Measurements from ENCODE around the gene MCAT. TPM values are rescaled to one million over a fixed set of nuclear protein-coding genes. Genes with fewer than 3 reads are reported as not detected.
A peak's percentile ranks its signal among the peaks of the same experiment; 100 is the strongest.

Gene MCAT
- total RNA-seq, 2 experiments from 2014 or later, result 14.3 to 15.3 TPM

DNA sequence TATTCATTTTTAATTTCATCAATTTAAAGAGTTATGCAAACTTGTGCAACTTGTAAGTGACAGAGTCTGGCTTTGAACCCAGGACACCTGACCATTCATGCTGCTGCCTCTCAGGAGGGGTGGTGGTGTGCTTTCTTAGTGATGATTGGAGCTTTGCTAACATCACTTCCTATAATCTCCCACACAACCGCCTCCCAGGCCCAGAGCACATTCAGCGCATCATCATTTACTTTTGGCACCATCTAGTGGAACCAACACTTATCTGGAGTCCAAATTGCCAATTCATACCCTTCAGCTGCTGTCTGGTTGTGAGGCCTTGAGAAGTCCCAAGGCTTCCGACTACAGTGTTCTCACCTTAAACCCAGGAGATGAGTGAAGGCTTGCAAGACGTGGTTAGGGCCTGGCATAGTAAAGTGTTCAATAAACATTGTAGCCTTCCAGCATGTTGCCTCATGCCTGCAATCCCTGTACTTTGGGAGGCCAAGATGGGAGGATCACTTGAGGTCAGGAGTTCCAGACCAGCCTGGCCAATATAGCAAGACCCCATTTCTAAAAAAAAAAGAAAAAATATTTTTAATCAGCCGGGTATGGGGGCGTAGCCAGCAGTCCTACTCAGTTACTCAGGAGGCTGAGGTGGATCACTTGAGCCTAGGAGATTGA lies 52.9 kb downstream of the MCAT start:
- H3K36me3 Mint-ChIP-seq, result no peaks in the 10 kb centered on the region
- H3K4me1 Mint-ChIP-seq (ENCODE audit: low read depth), result peaks cover 20% of the 10 kb centered on the region
- no peaks in the 10 kb centered on the region for H3K27me3 Mint-ChIP-seq
- intact Hi-C loops (cut with micrococcal nuclease), result no loop called here
- H3K9me3 Mint-ChIP-seq, result no peaks in the 10 kb centered on the region
- peak; percentile 75 for DNase-seq
- H3K4me3 Mint-ChIP-seq, result peak overlapping the region; percentile 50
- ChIA-PET POLR2A (interaction anchor here (0.5 to 1.7 kb wide), 3 partner anchors 9 to 475 kb away, joined by 3 to 5 read pairs (median 3); no protein-coding TSS in a partner anchor), CTCF (interaction anchor here (0.5 to 1.5 kb wide), 15 partner anchors 9 to 469 kb away, joined by 3 to 10 read pairs (median 3); partner anchors contain the start of gene BIK)
- no peak overlapping the region for H3K27ac Mint-ChIP-seq

DNA sequence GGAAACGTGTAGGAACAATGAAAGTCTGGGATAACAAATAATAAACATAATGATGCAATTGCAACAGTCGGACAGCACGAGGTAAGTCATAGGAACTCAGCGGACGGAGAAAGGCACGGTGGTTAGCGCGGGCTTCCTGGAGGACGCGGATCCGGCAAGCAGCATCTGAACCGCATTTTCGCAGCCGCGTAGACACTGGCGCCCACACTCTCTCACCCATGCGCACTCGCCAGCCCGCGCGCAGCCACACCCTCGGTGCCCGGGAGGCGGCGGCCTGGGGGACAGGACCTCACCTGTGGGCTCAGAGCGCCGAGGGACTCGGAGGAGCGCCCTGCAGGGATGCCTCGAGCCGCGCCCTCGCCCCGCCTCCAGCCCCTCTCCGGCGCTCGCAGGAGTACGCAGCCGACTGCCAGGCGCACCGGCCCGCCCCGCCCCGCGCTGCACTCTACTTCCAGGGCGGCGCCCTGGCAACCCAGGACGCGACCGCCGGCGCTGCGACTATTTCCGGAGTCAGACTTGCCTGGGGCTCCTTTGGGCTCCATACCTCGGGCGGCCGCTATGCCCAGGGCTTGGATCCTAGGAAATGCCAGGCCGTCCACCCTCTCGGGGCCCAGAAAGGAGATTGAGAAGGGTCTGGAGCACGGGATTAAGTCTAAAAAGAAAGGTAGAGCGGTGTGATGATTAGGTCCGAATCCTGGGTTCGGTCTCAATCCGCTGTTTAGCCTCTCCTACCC lies 54.0 kb downstream of the MCAT start, which contains the start of gene TTLL1:
Gene TTLL1, minus strand, starts transcription at position 408 of the 734 bp plus-strand sequence. CDS start 13,805 bp downstream, outside the sequence.
- intact Hi-C loops (cut with micrococcal nuclease), result loop anchor here (2.0 to 5.0 kb wide), 2 partner anchors 63 to 226 kb away; partner anchors contain the start of gene TSPO
- no peaks in the 10 kb centered on the region for H3K36me3 Mint-ChIP-seq
- no peaks in the 10 kb centered on the region for H3K9me3 Mint-ChIP-seq
- H3K27me3 Mint-ChIP-seq, result no peaks in the 10 kb centered on the region
- peak within 1 kb of the TSS; percentile 90 for H3K27ac Mint-ChIP-seq
- H3K4me1 Mint-ChIP-seq (ENCODE audit: low read depth), result peaks cover 20% of the 10 kb centered on the region
- POLR2A ChIA-PET, result no interaction called here
- peak within 1 kb of the TSS; percentile 97 for H3K4me3 Mint-ChIP-seq
- CTCF ChIA-PET, result no interaction called here
- DNase-seq, result peak; percentile 94

DNA sequence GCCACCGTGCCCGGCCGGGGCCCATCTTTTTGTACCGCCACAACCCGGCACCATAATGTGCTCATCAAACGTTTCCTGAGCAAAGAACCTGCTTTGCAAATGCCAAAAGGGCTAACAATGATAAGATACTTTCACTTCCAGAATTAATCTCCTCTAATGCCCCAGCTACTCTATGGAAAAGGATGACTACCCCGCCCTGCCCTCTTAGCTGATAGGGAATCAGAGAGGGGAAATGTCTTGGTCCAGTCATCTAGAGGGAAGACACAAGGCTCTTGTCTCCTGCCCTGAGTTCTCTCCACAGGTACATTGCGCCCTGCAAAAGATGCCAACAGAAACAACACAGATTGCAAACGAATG lies 54.6 kb downstream of the MCAT start:
- H3K27ac Mint-ChIP-seq, result peak overlapping the region; percentile 90
- peaks cover 20% of the 10 kb centered on the region for H3K4me1 Mint-ChIP-seq (ENCODE audit: low read depth)
- POLR2A ChIA-PET, result no interaction called here
- no peak for DNase-seq
- no peaks in the 10 kb centered on the region for H3K9me3 Mint-ChIP-seq
- CTCF ChIA-PET, result interaction anchor here (0.6 kb wide), 1 partner anchor 10 kb away, joined by 3 read pairs; no protein-coding TSS in a partner anchor
- no peaks in the 10 kb centered on the region for H3K27me3 Mint-ChIP-seq
- peak overlapping the region; percentile 97 for H3K4me3 Mint-ChIP-seq
- H3K36me3 Mint-ChIP-seq, result no peaks in the 10 kb centered on the region
- intact Hi-C loops (cut with micrococcal nuclease), result loop anchor here (2.0 to 5.0 kb wide), 2 partner anchors 64 to 226 kb away; partner anchors contain the start of gene TSPO

DNA sequence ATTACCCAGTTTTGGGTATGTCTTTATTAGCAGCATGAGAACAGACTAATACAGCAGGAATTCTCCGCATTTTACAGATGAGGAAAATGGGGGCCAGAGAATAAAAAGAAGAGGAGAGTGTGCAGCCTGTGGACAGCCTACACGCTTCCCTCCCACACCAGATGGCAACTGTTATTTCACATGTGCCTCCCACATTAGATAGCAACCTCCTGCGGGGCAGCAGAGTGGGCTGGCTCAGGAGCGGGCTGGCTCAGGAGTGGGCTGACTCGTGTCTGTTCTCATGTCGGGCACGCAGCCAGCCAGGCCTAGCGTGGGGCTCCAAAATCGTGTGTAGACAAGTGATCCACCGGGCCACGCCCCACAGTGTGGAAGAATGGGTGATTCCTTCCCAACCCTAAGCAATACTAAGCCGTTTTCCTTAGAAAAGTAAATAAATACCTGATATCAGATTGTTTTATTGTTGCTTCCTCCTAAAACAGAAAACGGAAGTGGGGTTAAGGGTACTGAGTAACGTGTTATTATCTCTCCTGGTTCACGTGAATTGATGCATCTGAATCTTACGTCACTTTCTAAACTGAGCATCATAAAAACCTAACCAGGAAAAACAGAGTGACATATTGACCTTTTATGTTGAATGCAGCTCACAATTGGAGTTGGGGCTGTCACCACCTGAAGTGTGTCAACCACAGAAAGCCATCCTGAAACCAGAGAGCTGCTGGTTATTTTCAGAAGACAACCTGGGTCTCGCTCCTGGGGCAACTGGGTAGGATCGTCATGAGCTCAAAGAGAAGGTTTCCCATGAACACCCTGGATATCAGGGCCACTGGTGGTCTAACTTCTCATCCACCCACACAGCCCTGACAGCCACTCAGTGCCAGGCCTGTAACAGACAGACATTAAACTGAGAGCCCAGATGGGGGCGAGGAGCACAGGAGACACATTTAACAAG lies 57.3 kb downstream of the MCAT start:
- intact Hi-C loops (cut with micrococcal nuclease), result loop anchor here (5.0 kb wide), 1 partner anchor 66 kb away; the partner anchor contains the start of gene TSPO
- Mint-ChIP-seq H3K36me3 (no peaks in the 10 kb centered on the region), H3K27me3 (no peaks in the 10 kb centered on the region), H3K4me3 (no peak overlapping the region), H3K9me3 (no peaks in the 10 kb centered on the region), H3K4me1 (ENCODE audit: low read depth) (peaks cover 20% of the 10 kb centered on the region), H3K27ac (no peak overlapping the region)
- POLR2A ChIA-PET, result interaction anchor here (1.1 kb wide), 1 partner anchor 41 kb away, joined by 3 read pairs; no protein-coding TSS in a partner anchor
- CTCF ChIA-PET, result interaction anchor here (0.9 kb wide), 1 partner anchor 218 kb away, joined by 3 read pairs; no protein-coding TSS in a partner anchor
- peak; percentile 23 for DNase-seq

Other genes with a start within 250 kb of the MCAT start
- gene PACSIN2, start 128.2 kb downstream of the MCAT start, total RNA-seq, result 10 to 100 TPM; 35.0 to 35.9 TPM
- 1 to 10 TPM; 6.1 to 6.7 TPM for gene TTLL1, start 54.0 kb downstream of the MCAT start, total RNA-seq
- 1 to 10 TPM; 4.1 to 4.5 TPM for gene BIK, start 32.6 kb downstream of the MCAT start, total RNA-seq
- 100 to 1,000 TPM; 131 to 143 TPM for gene TSPO, start 8.2 kb upstream of the MCAT start, total RNA-seq
- gene TTLL12, start 43.7 kb upstream of the MCAT start, total RNA-seq, result 10 to 100 TPM; 64.4 to 67.0 TPM
- gene SCUBE1, start 200.0 kb upstream of the MCAT start, total RNA-seq, result not detected